Measurements from ENCODE around the gene COL20A1. TPM values are rescaled to one million over a fixed set of nuclear protein-coding genes. Genes with fewer than 3 reads are reported as not detected.

Gene COL20A1
- total and polyA plus RNA-seq, 2 donors (not counting 1 experiment from before 2014, with no cell fraction given), result not detected

DNA sequence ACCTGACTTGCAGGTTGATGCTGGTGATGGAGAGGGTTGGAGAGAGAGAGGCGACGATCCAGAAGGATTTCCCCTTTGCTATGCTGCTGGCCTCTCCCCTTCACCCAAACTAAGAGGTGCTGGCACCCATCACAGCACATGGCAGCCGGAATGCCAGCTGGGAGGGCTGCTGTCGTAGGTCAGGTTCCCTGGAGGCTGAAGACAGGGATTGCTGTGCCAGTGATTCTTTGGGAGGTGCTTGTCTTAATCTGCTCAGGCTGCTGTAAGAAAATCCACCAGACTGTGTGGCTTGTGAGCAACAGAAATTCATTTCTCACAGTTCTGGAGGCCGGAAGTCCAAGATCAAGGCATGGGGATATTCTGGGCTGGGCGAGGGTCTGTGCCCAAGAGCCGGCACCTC lies 24.7 kb upstream of the COL20A1 start:
- no peak for DNase-seq (ENCODE audit: low read depth in 2 of 2)
- Histone ChIP-seq H3K36me3 (ENCODE audit: control insufficient read depth, insufficient read depth, low read length) (no peaks in the 10 kb centered on the region), H3K4me3 (replicated peaks in 1 of 4; ENCODE audit: control extremely low read depth in 1 of 4, insufficient read depth in 1 of 4, low read depth in 3 of 4, low read length in 4 of 4) (no peak overlapping the region), H3K4me2 (ENCODE audit: extremely low read depth, insufficient read depth, low read length) (no peak overlapping the region), H3K4me1 (ENCODE audit: control insufficient read depth, extremely low read depth, insufficient read depth, low read length) (no peaks in the 10 kb centered on the region), H3K27me3 (ENCODE audit: control insufficient read depth, insufficient read depth, low read length) (peaks cover 14% of the 10 kb centered on the region), H4K20me1 (ENCODE audit: control insufficient read depth, extremely low read depth, insufficient read depth, low read length) (no peaks in the 10 kb centered on the region), H3K79me2 (ENCODE audit: control insufficient read depth, insufficient read depth, low read length) (peaks cover 7% of the 10 kb centered on the region), H3K9me3 (ENCODE audit: control insufficient read depth, insufficient read depth, low read depth, low read length) (no peaks in the 10 kb centered on the region), H2AFZ (ENCODE audit: low read length) (no peak overlapping the region), H3K9ac (ENCODE audit: insufficient read depth, low read length) (no peak overlapping the region), H3K27ac (ENCODE audit: insufficient read depth, low read length) (no peak overlapping the region)
- no peak for TF ChIP-seq EZH2 (IDR thresholded peaks at IDR 0.05; ENCODE audit: low read length, missing control alignments)
- TF ChIP-seq, protein P1, sequence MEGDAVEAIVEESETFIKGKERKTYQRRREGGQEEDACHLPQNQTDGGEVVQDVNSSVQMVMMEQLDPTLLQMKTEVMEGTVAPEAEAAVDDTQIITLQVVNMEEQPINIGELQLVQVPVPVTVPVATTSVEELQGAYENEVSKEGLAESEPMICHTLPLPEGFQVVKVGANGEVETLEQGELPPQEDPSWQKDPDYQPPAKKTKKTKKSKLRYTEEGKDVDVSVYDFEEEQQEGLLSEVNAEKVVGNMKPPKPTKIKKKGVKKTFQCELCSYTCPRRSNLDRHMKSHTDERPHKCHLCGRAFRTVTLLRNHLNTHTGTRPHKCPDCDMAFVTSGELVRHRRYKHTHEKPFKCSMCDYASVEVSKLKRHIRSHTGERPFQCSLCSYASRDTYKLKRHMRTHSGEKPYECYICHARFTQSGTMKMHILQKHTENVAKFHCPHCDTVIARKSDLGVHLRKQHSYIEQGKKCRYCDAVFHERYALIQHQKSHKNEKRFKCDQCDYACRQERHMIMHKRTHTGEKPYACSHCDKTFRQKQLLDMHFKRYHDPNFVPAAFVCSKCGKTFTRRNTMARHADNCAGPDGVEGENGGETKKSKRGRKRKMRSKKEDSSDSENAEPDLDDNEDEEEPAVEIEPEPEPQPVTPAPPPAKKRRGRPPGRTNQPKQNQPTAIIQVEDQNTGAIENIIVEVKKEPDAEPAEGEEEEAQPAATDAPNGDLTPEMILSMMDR (conservative IDR thresholded peaks at IDR 0.05 in 1 of 2, IDR thresholded peaks at IDR 0.05 in 1 of 2; ENCODE audit: low read depth in 1 of 2, low read length in 2 of 2), result no peak

DNA sequence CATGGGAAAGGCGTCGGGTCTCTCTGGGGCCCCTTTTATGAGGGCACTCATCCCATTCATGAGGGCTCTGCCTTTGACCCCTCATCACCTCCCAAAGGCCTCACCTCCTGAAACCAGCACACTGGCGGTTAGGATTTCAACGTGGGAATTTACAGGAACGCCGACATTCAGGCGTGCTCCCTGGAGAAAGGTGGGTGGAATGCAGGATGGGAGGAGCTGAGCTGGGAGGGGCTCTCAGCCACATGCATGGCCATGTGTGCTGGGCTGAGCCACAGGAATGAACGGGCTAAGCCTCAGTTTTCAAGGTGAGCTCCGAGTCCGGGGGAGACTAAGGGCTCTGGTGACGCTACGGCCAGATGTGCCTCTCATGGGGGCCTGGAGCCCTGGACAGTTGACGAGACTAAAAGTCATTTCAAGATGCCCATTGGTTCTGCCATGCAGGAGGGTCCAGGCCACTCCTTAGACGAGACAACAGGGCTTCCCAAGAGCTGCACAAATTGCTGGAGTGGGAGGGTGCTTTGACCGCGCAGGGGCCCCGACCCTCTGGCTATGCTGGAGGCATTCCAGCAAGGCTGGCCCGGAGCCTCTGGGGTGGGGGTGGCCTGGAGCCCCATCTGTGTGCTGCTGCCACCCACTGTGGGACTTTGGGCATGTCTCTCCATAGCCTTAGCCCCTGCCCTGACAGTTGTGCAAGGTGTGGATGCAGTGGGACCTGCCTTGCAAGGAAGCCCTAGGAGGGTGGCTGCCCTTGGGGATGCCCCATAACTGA lies 24.1 kb upstream of the COL20A1 start:
- H3K79me2 ChIP-seq (ENCODE audit: control insufficient read depth, insufficient read depth, low read length), result peaks cover 13% of the 10 kb centered on the region
- no peak overlapping the region for H3K4me2 ChIP-seq (ENCODE audit: extremely low read depth, insufficient read depth, low read length)
- no peaks in the 10 kb centered on the region for H3K9me3 ChIP-seq (ENCODE audit: control insufficient read depth, insufficient read depth, low read depth, low read length)
- H2AFZ ChIP-seq (ENCODE audit: low read length), result no peak overlapping the region
- no peak overlapping the region for H3K4me3 ChIP-seq (replicated peaks in 1 of 4; ENCODE audit: control extremely low read depth in 1 of 4, insufficient read depth in 1 of 4, low read depth in 3 of 4, low read length in 4 of 4)
- H3K27ac ChIP-seq (ENCODE audit: insufficient read depth, low read length), result no peak overlapping the region
- H3K27me3 ChIP-seq (ENCODE audit: control insufficient read depth, insufficient read depth, low read length), result peaks cover 13% of the 10 kb centered on the region
- peak in 1 of 2 donors; percentile 30 for DNase-seq (ENCODE audit: low read depth in 2 of 2)
- H3K36me3 ChIP-seq (ENCODE audit: control insufficient read depth, insufficient read depth, low read length), result no peaks in the 10 kb centered on the region
- H3K9ac ChIP-seq (ENCODE audit: insufficient read depth, low read length), result no peak overlapping the region
- H3K4me1 ChIP-seq (ENCODE audit: control insufficient read depth, extremely low read depth, insufficient read depth, low read length), result peaks cover 2% of the 10 kb centered on the region
- no peak for TF ChIP-seq EZH2 (IDR thresholded peaks at IDR 0.05; ENCODE audit: low read length, missing control alignments)
- TF ChIP-seq, protein P1 (conservative IDR thresholded peaks at IDR 0.05 in 1 of 2, IDR thresholded peaks at IDR 0.05 in 1 of 2; ENCODE audit: low read depth in 1 of 2, low read length in 2 of 2), result no peak
- H4K20me1 ChIP-seq (ENCODE audit: control insufficient read depth, extremely low read depth, insufficient read depth, low read length), result no peaks in the 10 kb centered on the region

DNA sequence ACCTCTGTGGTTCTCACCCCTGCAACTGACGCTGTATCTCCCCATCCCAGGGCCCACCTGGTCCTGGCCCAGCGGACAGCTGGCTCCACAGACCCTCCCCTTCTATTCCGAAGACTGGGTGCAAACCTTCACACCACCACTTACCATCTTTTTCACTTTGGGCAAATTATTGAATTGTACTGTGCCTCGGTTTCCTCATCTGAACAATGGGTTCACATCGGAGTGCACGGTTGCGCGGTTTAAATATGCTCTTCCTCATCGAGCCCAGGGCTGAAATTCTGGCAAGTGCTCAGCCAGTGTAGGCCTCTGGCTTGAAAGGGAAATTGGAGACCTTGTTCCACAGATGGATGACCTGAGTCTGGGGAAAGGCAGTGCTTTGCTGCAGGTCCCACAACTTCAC lies 23.3 kb upstream of the COL20A1 start:
- H3K27me3 ChIP-seq (ENCODE audit: control insufficient read depth, insufficient read depth, low read length), result peaks cover 6% of the 10 kb centered on the region
- H3K79me2 ChIP-seq (ENCODE audit: control insufficient read depth, insufficient read depth, low read length), result peaks cover 21% of the 10 kb centered on the region
- no peak overlapping the region for H3K4me3 ChIP-seq (replicated peaks in 1 of 4; ENCODE audit: control extremely low read depth in 1 of 4, insufficient read depth in 1 of 4, low read depth in 3 of 4, low read length in 4 of 4)
- TF ChIP-seq, protein P1 (conservative IDR thresholded peaks at IDR 0.05 in 1 of 2, IDR thresholded peaks at IDR 0.05 in 1 of 2; ENCODE audit: low read depth in 1 of 2, low read length in 2 of 2), result no peak
- TF ChIP-seq EZH2 (IDR thresholded peaks at IDR 0.05; ENCODE audit: low read length, missing control alignments), result no peak
- no peaks in the 10 kb centered on the region for H3K36me3 ChIP-seq (ENCODE audit: control insufficient read depth, insufficient read depth, low read length)
- no peaks in the 10 kb centered on the region for H3K9me3 ChIP-seq (ENCODE audit: control insufficient read depth, insufficient read depth, low read depth, low read length)
- H3K9ac ChIP-seq (ENCODE audit: insufficient read depth, low read length), result no peak overlapping the region
- no peak overlapping the region for H3K4me2 ChIP-seq (ENCODE audit: extremely low read depth, insufficient read depth, low read length)
- no peak overlapping the region for H3K27ac ChIP-seq (ENCODE audit: insufficient read depth, low read length)
- H3K4me1 ChIP-seq (ENCODE audit: control insufficient read depth, extremely low read depth, insufficient read depth, low read length), result peaks cover 6% of the 10 kb centered on the region
- H2AFZ ChIP-seq (ENCODE audit: low read length), result no peak overlapping the region
- no peaks in the 10 kb centered on the region for H4K20me1 ChIP-seq (ENCODE audit: control insufficient read depth, extremely low read depth, insufficient read depth, low read length)
- DNase-seq (ENCODE audit: low read depth in 2 of 2), result no peak

Measured in fibroblast of lung (primary cell).